ENCODE data around the gene CSTPP1.
"Not testable (repeated sequence)": the region's sequence is repeated elsewhere in the genome, so short reads cannot be mapped to it uniquely, and the experiment has no call there.

CSTPP1 gene

DNA sequence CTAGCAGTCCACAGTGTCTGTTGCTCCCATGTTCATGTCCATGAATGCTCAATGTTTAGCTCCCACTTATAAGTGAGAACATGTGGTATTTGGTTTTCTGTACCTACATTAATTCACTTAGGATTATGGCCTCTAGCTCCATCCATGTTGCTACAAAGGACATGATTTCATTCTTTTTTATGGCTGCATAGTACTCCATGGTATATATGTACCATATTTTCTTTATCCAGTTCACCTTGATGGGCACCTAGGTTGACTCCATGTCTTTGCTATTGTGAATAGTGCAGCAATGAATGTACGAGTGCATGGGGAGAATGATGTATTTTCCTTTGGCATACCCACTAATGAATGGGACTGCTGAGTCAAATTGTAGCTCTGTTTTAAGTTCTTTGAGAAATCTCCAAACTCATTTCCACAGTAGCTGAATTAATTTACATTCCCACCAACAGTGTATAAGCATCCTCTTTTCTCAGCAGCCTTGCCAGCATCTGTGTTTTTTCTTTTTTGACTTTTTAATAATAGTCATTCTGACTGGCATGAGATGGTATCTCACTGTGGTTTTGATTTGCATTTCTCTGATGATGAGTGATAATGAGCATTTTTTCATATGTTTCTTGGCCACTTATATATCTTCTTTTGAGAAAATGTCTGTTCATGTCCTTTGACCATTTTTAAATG lies 53.4 kb downstream of the CSTPP1 start:
- not testable (repeated sequence) for DNase-seq (ENCODE audit: low read depth in 3 of 3, low spot score in 1 of 3)

DNA sequence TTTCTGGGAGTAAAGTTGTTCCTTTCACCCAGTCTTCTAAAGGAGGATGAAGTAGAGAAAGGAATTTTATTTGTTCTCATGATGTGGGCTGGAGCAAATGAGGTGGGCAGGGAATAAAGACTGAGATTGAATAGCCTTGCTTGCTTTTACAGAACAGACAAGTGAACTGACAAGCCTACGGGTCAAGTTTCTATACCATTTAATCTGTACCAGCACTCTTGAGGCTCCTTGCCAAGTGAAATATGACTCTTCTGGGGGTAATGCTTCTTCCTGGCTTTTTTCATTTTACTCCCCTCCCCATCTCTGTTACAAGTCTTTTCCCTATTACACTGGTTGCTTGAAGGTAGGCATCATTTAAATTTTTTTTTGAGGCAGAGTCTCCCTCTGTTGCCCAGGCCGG lies 54.8 kb downstream of the CSTPP1 start:
- no peak for DNase-seq (ENCODE audit: low read depth in 3 of 3, low spot score in 1 of 3)

DNA sequence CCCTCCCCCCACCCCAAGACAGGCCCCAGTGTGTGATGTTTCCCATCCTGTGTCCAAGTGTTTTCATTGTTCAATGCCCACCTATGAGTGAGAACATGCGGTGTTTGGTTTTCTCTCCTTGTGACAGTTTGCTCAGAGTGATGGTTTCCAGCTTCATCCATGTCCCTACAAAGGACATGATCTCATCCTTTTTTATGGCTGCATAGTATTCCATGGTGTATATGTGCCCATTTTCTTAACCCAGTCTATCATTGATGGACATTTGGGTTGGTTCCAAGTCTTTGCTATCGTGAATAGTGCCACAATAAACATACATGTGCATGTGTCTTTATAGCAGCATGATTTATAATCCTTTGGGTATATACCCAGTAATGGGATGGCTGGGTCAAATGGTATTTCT lies 55.8 kb downstream of the CSTPP1 start:
- DNase-seq (ENCODE audit: low read depth in 3 of 3, low spot score in 1 of 3): not testable (repeated sequence)

DNA sequence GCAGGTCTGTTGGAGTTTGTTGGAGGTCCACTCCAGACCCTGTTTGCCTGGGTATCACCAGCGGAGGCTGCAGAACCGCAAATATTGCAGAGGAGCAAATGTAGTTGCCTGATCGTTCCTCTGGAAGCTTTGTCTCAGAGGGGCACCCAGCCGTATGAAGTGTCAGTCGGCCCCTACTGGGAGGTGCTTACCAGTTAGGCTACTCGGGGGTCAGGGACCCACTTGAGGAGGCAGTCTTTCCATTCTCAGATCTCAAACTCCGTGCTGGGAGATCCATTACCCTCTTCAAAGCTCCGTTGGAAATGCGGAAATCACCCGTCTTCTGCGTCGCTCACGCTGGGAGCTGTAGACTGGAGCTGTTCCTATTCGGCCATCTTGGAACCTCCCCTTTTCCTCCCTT lies 61.2 kb downstream of the CSTPP1 start:
- not testable (repeated sequence) for DNase-seq (ENCODE audit: low read depth in 3 of 3, low spot score in 1 of 3)

DNA sequence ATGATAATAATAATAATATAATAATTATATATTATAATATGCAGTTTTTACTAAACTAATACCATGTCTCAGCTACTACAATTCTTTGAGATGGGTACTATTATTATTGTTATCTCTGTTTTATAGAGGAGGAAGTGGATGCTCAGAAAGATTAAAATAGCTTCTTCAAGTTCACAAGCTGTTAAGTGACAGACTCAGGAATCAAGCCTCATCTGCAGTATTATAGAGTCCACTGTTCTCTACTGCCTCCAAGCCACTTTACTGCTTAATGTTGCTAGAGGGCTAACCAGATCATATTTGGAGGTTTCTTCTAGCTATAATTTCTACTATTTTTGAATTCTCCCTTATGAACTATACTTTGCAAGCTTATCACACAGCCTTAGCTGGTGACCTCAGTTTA lies 62.7 kb downstream of the CSTPP1 start:
- no peak for DNase-seq (ENCODE audit: low read depth in 3 of 3, low spot score in 1 of 3)

DNA sequence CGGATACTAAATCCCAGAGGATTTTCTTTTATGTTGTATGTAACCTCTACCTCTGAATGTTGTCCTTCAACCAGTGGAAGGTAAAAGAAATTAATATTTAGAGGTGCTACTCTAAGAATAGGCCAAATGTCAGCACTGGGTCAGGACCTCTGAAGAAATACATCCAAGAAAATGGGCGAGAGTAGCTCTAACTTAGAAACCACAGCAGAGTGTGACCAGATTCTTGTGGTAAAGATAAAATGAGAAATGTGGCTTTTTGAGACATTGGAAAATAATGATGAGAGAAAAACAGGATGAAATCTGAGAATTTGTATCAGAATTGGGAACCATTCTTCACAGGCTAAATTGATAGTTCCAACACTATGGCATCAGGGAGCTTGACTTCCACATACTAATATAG lies 63.5 kb downstream of the CSTPP1 start:
- DNase-seq (ENCODE audit: low read depth in 3 of 3, low spot score in 1 of 3): no peak

DNA sequence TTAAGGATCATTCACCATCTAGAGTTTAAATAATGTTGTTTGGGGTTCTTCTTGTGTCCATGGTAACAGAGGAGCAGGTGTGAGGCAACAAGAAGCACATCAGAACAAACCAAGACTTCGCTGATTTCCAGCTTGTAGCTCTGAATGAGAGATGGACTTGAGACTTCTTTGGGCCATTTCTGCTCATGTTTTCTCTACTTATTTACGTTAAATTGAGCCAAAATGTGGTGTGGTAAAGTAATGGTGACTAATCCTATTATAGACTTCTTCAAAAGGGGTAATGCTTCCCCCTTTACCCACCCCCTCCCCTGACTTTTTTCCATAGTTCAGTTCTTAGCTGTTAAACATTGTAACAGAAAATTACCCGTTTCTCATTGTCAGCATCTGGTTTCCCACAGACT lies 65.2 kb downstream of the CSTPP1 start:
- no peak for DNase-seq (ENCODE audit: low read depth in 3 of 3, low spot score in 1 of 3)

DNA sequence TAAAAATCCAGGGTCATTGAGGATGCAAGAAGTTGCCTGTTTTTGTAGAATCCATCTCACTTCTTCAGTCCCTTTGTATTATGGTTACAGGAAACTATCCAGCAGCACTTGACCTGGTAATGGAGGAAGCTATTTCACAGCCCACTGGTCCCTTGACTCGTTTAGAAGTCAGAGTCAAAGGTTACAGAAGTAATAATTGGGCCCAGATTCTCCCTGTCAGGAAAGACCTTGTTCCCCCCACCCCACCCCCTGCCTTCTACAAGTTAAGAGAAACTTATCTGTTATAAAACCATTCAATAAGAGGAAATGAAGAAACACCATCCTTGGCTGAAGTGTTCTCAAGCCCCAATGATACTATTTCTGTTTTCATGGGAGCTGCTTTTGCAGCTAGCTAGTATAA lies 65.8 kb downstream of the CSTPP1 start:
- no peak for DNase-seq (ENCODE audit: low read depth in 3 of 3, low spot score in 1 of 3)

DNA sequence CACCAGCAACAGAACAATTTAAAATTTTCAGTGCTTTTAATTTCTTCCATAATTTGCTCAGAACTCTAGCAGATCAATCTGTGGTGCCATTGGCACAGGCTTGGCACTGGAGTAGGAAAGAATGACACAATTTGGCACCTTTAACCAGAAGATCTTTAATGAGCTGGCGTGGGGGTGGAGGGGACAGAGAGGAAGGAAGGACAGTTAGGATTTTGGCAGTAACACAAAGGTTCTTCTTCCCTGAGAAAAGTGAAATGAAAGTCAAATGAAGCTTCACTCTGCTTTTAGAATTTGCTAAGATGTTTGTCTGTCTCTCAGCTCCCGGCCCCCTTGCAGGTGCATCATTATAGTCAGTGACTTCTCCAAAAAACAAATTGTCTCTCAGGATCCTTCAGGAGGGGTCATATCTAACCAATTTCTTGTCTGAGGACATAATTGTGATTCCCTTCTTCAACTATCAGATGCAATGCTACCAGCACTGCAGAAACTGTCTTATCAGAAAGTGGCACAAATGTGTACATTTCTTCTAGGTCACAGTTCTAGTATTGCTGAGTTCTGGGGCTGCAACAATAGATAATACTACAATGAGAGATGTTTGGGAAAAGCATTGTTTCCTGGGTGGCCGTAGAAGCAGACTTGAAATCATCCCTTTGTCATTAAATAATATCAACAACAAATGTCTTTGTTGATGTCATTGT lies 66.8 kb downstream of the CSTPP1 start:
- DNase-seq (ENCODE audit: low read depth in 3 of 3, low spot score in 1 of 3): no peak

DNA sequence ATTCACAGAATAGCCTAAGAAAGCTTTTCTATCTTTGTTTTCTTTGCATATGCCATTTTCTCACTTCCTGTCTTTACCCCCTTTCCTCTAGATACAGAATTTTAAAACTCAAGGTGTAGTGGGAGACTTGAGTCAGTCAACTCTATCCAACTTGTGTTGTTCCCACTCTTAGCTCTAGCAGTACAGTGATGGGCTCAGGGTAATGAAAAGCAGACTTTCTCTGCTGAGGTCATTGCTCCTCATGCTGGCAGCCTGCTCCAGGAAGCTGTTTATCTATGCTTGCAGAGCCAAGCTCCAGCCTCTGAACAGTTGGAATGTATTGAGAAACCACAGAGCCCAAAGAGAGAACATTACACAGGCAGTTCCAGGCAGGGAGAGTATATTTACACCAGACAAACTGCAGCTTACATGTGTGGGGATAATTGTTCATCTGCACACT lies 68.1 kb downstream of the CSTPP1 start:
- no peak for DNase-seq (ENCODE audit: low read depth in 3 of 3, low spot score in 1 of 3)

DNA sequence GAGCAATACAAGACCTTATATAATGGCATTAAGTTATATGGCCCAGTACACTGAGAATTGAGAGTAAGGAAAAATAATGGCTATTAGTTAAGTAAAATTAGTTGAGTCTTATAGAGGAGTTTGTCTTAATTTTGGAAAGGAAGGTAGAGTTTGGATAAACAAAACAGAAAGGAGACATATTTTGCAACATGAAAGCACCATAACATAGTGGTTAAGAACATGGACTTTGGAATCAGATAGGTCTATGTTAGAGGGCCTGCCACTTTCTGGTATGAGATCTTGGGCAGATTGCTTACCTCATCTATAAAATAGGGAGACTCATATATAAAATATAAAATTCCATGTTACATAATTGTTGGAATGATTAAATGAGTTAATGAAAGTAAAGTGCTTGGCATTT lies 68.9 kb downstream of the CSTPP1 start:
- DNase-seq (ENCODE audit: low read depth in 3 of 3, low spot score in 1 of 3): no peak

DNA sequence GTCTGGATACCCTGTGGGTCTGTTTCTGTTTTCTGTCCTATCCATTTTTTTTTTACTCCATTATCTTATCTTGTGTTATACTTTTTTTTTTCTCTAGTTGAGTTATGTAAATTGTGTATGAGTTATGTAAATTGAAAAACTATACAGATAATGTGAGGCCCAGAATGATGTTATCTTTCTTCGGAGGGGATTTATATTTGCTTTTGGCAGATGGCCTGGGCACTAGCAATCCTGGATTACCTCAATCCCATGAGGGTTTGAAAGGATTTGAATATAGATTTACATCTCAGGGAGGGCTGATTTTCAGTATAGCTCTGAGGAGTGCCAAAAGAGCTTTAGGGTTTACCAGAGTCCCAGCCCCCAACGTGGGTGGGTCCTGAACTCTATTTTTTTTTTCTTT lies 71.0 kb downstream of the CSTPP1 start:
- DNase-seq (ENCODE audit: low read depth in 3 of 3, low spot score in 1 of 3): no peak

DNA sequence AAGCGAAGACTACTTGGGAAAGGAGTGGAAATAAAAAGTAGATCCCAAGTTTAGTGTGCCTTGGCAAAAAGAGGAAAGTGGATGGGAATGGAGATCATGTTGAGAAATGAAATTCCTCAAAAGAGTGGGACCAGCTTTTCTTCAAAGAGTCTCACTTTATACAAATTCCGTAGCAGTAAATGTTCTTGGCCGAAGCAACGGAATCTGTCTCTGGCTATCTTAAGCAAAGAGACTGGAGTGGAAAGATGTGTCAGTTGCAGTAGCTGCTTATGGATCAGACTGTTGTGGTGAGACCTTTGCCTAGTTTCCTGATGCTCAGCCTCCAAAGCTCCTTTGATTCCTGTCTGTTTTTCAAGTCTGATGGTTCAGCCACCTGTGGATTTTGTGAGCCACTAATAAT lies 73.6 kb downstream of the CSTPP1 start:
- no peak for DNase-seq (ENCODE audit: low read depth in 3 of 3, low spot score in 1 of 3)

DNA sequence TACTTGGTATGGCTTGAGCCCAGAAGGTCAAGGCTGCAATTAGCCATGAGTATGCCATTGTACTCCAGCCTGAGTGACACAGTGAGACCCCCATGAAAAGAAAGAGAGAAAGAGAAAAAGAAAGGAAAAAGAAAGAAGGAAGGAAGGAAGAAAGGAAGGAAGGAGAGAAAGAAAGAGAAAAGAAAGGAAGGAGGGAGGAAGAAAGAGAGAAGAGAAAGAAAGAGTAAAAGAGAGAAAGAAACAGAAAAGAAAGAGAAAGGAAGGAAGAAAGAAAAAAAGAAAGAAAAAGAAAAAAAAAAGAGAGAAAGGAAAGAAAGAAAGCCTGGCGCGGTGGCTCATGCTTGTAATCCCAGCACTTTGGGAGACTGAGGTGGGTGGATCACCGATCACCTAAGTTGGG lies 77.5 kb downstream of the CSTPP1 start:
- DNase-seq (ENCODE audit: low read depth in 3 of 3, low spot score in 1 of 3): no peak

DNA sequence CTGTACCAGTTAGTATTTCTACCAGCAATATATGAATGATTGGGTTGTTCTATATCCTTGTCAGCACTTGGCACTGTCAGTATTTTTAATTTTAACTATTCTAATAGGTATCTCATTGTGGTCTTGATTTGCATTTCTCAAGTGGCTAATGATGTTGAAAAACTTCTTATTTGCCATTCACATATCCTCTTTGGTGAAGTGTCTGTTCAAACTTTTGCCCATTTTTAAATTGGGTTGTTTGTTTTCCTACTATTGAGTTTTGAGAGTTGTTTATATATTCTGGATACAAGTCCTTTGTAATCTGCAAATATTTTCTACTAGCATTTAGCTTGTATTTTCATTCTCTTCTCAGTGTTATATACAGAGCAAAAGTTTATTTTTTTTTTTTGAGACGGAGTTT lies 82.1 kb downstream of the CSTPP1 start:
- no peak for DNase-seq (ENCODE audit: low read depth in 3 of 3, low spot score in 1 of 3)

DNA sequence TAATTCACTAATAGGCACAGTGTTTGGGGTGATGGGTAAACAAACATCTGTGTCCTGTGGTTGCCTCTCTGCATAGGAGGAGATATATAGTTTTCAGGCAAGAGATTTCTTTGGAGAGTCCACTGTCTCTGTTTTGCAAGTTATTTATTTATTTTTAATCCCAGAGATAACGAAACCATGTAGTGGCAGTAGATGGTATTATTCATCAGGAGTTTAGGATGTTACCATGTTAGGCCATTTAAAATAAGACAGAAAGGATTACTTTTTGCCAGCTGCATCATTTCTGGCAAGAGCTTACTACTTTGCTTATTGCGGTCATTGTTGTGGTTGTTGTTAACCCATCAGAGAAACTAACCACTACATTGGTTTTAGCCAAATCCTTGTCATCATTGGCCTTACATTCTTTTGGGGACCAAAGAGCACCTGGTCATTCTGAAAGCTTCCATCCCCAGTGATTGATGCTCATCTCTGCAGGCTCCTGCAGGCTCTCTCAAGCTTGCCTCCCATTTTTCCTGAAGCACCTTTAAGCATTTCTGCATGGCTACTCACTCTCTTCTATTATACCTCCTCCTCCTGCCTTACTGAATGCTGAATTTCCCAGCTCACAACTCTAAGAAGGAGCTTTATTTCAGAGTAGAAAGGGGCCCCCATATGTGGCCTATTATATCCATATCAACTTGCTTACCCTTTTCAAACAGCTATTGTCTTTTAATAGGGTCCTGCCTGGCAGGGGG lies 84.4 kb downstream of the CSTPP1 start:
- DNase-seq (ENCODE audit: low read depth in 3 of 3, low spot score in 1 of 3): no peak

DNA sequence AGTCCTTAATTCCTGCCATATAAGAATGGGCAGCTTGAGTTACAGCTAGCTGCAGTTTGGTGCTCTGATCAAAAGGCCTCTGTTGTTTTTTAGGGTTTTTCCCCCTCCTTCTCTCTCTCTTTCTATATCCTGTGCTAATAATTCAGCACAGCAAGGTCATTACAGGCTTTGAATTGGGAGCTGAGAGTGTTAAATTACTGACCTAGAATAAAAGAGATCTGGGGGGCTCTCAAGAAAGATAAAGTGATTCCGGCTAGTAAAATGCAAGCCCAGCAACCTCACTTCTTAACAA lies 84.9 kb downstream of the CSTPP1 start:
- no peak for DNase-seq (ENCODE audit: low read depth in 3 of 3, low spot score in 1 of 3)

DNA sequence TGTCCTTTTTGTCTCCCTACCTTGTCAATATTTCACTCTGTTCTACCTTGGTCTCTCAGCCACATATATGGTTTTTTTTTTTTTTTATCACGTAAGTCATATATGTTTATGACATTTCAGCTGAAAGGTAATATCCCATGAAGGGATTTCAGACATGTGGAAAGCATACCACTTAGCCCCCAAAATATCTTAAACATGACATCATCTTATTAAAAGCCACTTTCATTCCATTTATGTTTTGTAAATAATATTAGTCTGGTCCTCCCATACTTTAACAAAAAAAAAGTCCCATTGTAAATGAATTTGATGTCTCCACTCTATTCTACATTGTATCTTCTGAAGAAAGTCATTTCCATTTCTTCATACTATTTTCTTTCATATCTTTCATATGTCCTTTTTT lies 85.4 kb downstream of the CSTPP1 start:
- DNase-seq (ENCODE audit: low read depth in 3 of 3, low spot score in 1 of 3): no peak

DNA sequence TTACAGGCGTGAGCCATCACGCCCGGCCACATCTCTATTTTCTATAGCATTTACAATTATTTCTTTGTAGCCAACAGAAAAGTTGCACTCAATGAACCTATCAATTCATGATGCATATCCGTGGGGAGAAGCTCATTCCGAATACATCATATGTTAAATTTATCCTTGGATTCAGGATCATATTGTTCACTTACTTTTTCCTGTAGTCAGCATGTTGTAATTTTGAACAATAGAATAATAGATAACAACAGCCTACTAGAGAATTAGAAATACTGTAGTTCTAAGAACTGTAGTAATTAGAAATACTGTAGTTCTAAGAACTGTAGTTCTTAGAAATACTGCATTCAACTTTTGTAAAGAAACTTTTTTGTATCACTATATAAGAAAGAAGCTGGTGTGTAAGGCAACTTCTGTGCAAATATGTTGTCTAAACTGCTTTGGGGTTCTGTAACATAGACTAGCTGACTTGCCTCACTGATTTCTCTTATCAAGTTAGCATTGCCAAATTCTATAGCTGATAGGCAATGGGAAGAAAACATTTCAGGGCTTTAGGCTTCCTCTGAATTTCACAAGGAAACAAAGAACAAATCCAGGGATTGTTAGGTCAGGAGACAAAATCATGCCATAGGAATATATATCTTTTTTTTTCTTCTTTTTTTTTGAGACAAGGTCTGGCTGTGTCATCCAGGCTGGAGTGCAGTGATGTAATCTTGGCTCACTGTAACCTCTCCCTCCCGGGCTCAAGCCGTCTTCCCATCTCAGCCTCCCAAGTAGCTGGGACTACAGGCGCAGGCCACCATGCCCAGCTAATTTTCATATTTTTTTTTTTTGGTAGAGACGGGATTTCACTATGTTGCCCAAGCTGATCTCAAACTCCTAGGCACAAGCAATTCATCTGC lies 91.9 kb downstream of the CSTPP1 start:
- DNase-seq (ENCODE audit: low read depth in 3 of 3, low spot score in 1 of 3): no peak

DNA sequence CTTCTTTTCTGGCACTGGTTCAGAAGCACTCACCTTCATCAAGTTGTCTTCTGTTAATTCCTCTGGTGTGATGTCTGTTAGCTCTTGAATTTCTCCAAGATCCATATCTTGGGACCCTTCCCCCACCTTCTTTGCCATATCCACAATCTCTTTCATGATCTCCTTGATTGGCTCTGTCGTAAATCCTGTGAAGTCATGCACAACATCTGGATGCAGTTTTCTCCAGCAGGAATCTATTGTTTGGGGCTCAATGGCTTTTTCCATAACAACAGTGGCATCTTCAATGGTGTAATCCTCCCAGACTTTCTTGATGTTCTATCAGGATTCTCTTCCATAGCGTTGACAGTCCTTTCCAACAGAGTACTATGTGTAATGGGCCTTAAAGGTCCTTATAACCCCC lies 96.9 kb downstream of the CSTPP1 start:
- DNase-seq (ENCODE audit: low read depth in 3 of 3, low spot score in 1 of 3): no peak

DNA sequence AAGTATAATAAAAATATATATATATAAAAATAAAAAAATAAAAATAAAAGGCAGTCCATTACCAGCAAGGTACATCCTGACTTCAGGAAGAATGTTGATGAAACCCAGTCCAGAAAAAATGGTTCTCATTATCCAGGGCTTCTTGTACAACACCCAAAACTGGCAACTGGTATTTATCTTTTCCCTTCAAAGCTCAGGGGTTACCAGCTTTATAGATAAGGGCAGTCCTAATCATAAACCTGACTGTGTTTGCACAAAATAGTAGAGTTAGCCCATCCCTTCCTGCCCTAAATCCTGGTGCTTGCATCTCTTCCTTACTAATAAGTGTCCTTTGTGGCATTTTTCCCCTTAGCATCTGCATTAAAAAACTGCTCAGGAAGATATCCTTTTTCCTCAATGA lies 97.5 kb downstream of the CSTPP1 start:
- no peak for DNase-seq (ENCODE audit: low read depth in 3 of 3, low spot score in 1 of 3)

DNA sequence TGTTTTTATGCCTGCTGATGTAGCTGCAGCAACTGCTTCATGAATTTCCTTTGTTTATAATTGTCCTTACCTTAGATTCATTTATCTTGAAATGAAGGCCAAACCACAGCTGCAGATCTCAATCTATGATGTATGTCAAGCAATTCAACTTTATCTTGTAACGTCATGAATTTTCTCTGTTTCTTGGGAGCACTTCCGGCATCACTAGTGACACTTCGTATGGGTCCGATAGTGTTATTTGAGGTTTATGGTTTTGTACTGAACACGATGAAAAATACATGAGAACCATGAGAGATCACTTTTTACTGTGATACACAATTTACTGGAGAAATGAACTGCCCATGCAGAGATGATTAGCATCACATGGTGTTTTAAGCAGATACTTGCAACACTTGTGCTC lies 98.5 kb downstream of the CSTPP1 start:
- no peak for DNase-seq (ENCODE audit: low read depth in 3 of 3, low spot score in 1 of 3)
